Islet precursor cell (in vitro differentiated cells): Measurements from ENCODE around the gene MTHFD1L.

Source experiments
- DNase-seq: peaks from one replicate; pipeline ENCODE4 v3.0.0-alpha.2; 2018

MTHFD1L gene

GRCh38 chr6:150866147-150866990 is 867 bp downstream of the MTHFD1L start:
- DNase-seq, result peak; percentile 96

DNA sequence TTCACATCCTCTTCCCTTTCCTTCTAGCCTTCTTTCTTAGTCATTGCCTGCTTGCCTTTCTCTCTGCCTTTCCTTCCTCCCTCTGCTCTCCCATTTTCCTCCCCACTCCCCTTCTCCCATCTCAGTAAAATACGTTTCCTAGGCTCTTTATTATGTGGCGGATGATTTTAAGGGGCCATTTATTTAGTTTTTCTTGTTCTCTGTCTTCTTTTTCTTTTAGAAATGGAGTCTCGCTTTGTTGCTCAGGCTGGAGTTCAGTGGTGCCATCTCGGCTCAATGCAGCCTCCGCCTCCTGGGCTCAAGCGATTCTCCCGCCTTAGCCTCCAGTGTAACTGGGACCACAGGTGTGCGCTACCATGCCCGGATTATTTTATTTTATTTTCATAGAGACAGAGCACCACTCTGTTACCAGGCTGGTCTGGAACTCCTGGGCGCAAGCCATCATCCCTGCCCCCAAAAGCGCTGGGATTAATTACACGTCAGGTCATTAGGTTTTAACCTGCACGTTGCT is 1.5 kb downstream of the MTHFD1L start:
- DNase-seq, result no peak

GRCh38 chr6:150868759-150869158 is 3.3 kb downstream of the MTHFD1L start:
- no peak for DNase-seq

- DNase-seq, result no peak
These were observed 8.7 kb downstream of the MTHFD1L start for GRCh38 chr6:150874179-150874578.

DNA sequence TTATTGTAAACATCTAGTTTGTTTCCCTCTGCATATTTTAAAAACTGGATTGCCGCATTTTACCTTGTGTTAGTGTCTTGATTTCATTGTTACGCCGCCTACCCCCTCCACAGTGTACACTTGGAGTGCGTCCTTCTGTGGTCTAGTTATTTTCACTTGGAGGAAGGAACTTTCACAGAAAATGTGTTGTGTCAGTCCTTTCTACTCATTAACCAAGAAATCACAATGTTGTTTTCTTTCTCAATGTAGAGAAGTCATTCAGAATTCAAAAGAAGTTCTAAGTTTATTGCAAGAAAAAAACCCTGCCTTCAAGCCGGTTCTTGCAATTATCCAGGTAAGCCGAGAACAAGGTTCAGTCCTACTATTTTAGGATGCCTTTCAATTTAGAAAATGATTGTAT is 10.3 kb downstream of the MTHFD1L start:
- no peak for DNase-seq

DNA sequence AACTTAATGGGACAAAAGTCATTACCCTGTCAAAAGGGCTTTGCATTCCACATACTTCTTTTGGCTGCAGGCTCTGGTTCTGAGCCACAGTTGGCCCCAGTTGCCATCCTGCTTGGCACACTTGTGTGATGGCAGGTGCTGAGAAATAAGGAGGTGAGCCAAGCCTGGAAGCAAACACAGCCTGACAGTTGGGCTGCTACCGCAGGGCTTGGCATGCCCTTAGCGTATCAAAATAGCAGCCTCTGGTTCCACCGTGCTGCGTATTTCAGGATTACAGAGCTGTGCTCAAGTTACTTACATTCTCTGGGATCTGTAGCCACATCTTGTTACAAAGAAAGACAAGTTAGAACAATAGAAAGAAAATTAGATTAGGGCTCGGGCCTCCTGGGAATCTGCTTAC is 11.1 kb downstream of the MTHFD1L start:
- no peak for DNase-seq

GRCh38 chr6:150877928-150878327 is 12.4 kb downstream of the MTHFD1L start:
- no peak for DNase-seq

GRCh38 chr6:150878347-150879213 is 13.1 kb downstream of the MTHFD1L start:
- peak; percentile 91 for DNase-seq

GRCh38 chr6:150880336-150880735 is 14.8 kb downstream of the MTHFD1L start:
- no peak for DNase-seq

GRCh38 chr6:150881911-150882481 is 16.5 kb downstream of the MTHFD1L start:
- peak; percentile 96 for DNase-seq

- no peak for DNase-seq
These were observed 18.0 kb downstream of the MTHFD1L start for GRCh38 chr6:150883521-150883920.

DNA sequence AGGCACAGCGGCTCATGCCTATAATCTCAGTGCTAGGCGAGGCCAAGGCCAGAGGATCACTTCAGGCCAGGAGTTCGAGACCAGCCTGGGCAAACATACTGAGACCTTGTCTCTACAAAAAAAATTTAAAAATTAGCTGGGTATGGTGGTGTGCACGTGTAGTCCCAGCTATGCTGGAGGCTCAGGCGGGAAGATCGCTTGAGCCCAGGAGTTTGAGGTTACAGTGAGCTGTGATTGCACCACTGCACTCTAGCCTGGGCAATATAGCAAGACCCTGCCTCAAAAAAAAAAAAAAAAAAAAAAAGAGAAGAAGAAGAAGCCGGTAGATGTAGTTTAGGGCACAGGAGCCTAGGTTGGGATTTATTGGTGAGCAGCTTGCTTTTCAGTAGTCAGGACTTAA is 20.7 kb downstream of the MTHFD1L start:
- no peak for DNase-seq

- DNase-seq, result no peak
These were observed 22.6 kb downstream of the MTHFD1L start for GRCh38 chr6:150887978-150888563.

- DNase-seq, result no peak
These were observed 24.8 kb downstream of the MTHFD1L start for GRCh38 chr6:150890346-150890745.

DNA sequence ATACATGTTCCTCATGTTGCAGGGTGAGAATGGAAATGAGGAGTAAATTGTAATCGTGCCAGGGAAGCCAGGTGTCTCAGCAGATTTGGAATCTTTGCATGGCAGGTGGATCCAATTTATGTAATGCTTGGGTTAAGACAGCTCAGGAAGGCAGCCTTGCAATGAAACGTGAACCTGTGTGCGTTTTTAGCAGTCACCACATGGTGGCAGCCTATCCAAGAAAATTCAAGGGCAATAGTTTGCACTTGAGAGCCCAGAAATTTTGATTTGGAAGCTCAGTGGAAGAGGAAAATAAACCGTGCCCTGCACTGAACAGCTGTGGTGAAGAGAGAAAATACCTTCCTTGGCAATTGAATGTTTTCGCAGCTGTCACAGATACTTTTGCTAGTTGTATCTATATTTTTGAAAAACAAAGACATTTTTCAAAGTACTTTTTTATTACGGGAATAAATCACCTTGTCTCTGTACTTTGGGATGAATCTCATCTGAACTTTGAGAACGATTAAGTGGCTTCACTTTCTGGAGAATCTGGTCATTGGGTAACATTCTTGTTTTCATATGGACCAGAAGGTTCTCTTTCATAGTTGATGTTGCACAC is 26.5 kb downstream of the MTHFD1L start:
- peak; percentile 86 for DNase-seq

GRCh38 chr6:150894191-150894744 is 28.8 kb downstream of the MTHFD1L start:
- peak; percentile 54 for DNase-seq

GRCh38 chr6:150894935-150895552 is 29.5 kb downstream of the MTHFD1L start:
- peak; percentile 53 for DNase-seq

GRCh38 chr6:150895928-150896632 is 30.6 kb downstream of the MTHFD1L start:
- peak; percentile 56 for DNase-seq

DNA sequence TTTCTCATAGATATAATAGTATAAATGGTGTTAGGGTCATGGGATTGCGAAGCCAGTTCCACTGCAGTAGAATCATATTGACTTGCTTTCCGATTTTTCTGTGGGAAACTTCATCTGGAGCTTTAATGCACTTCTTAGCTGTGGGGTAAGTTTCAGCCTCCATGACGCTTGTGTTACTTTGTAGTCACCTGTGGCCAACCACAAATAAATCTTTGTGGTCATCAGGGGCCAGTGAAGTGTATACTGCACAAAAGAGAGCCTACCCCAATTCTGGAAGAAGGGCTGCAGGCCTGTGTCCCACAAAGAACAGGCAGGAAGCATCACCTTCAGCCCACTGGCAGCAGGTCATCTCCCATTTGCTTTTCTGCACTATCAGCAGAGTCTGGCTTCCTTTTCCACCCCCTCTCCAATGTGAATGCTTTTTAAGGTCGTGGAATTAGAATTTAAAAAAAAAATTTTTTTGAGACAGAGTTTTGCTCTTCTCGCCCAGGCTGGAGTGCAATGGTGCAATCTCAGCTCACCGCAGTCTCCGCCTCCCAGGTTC is 32.0 kb downstream of the MTHFD1L start:
- DNase-seq, result no peak

DNA sequence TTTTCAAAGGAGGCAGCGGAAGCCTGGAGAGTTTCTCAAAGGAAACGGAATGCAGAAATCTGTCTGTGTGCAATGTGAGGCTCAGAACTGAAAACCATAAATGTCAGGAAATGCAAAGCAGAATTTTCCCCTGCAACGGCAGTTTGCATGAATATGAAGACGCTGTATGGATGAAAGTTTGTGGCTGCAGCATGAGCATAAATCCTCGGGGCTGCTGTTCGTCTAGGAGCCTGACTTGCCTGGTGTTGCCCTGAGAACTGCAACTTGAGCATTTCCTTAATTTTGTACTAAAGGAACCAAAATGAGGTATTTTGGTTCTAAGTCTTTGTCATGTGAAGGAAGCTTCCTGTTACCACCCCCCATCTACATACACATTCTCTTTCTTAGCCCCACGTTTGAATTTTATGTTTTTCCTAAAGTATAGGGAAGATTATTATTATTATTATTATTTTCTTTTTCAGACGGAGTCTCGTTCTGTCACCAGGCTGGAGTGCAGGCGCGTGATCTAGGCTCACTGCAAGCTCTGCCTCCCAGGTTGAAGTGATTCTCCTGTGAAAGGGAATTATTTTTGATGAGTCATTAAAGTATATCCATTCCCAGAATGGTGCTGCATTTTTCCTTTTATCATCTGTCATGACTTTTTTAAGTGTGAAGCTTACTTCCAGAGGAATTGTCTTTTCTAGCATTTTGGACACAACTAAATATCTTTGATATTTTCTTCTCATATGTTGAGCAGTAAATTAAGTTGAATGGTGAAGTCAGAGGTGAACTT is 33.1 kb downstream of the MTHFD1L start:
- no peak for DNase-seq
